ENCODE data around the gene MACF1. TPM values are rescaled to one million over a fixed set of nuclear protein-coding genes. Genes with fewer than 3 reads are reported as not detected.

MACF1 gene
- total RNA-seq, 1 experiment from 2014 or later: 103 TPM

GRCh38 chr1:39255222-39255621, 50.7 kb downstream of the MACF1 start:
- Histone ChIP-seq H3K9me2 (replicated peaks; ENCODE audit: low read length) (no peaks in the 10 kb centered on the region), H3K79me2 (ENCODE audit: low read length) (no peaks in the 10 kb centered on the region), H3K9ac (ENCODE audit: low read length) (no peak overlapping the region), H3K4me3 (ENCODE audit: low read length) (no peak overlapping the region), H4K20me1 (ENCODE audit: low read length) (no peaks in the 10 kb centered on the region), H3K36me3 (ENCODE audit: low read depth, low read length) (no peaks in the 10 kb centered on the region), H3K4me1 (ENCODE audit: insufficient read depth, low read length) (0 out of 2 replicates have a peak, but pooled peaks cover 3% of the 10 kb centered on the region), H2AFZ (ENCODE audit: low read length) (no peak overlapping the region), H3K27me3 (ENCODE audit: low read length) (no peaks in the 10 kb centered on the region), H3K27ac (ENCODE audit: low read length) (no peak overlapping the region), H3F3A (ENCODE audit: low read length, unreplicated experiment) (no peaks in the 10 kb centered on the region), H3K4me2 (ENCODE audit: low read length) (no peak overlapping the region), H3K9me3 (ENCODE audit: low read length) (no peaks in the 10 kb centered on the region)
- ChIA-PET CTCF (no interaction called here), POLR2A (ENCODE audit: unreplicated experiment) (no interaction called here)
- ATAC-seq (no peak), DNase-seq (no peak)
- intact Hi-C loops (cut with micrococcal nuclease): no loop called here
- BruUV-seq (replicated peaks): no TSS peak
- TF ChIP-seq CTCF (conservative IDR thresholded peaks at IDR 0.05; ENCODE audit: low read depth, low read length) (no peak), EZH2 (IDR thresholded peaks at IDR 0.05; ENCODE audit: low read length, unreplicated experiment) (no peak), EZH2phosphoT487 (IDR thresholded peaks at IDR 0.05; ENCODE audit: borderline replicate concordance, low read length) (no peak)

GRCh38 chr1:39258146-39258924, 53.8 kb downstream of the MACF1 start:
- ChIA-PET POLR2A (ENCODE audit: unreplicated experiment) (interaction anchor here (0.6 kb wide), 1 partner anchor 252 kb away, joined by 5 read pairs; no protein-coding TSS in a partner anchor), CTCF (interaction anchor here (0.6 to 2.2 kb wide), 7 partner anchors 48 to 485 kb away, joined by 3 to 50 read pairs (median 4); no protein-coding TSS in a partner anchor)
- H4K20me1 ChIP-seq (ENCODE audit: low read length): no peaks in the 10 kb centered on the region
- H3K9me2 ChIP-seq (replicated peaks; ENCODE audit: low read length): no peaks in the 10 kb centered on the region
- H3K79me2 ChIP-seq (ENCODE audit: low read length): no peaks in the 10 kb centered on the region
- no peaks in the 10 kb centered on the region for H3K4me1 ChIP-seq (ENCODE audit: insufficient read depth, low read length)
- peak; percentile 84 for ATAC-seq
- no peaks in the 10 kb centered on the region for H3F3A ChIP-seq (ENCODE audit: low read length, unreplicated experiment)
- H3K4me3 ChIP-seq (ENCODE audit: low read length): no peak overlapping the region
- TF ChIP-seq CTCF (conservative IDR thresholded peaks at IDR 0.05; ENCODE audit: low read depth, low read length) (peak; percentile 95), EZH2phosphoT487 (IDR thresholded peaks at IDR 0.05; ENCODE audit: borderline replicate concordance, low read length) (no peak), EZH2 (IDR thresholded peaks at IDR 0.05; ENCODE audit: low read length, unreplicated experiment) (no peak)
- DNase-seq: peak; percentile 84
- TSS peak; percentile 19 for BruUV-seq (replicated peaks)
- intact Hi-C loops (cut with micrococcal nuclease): loop anchor here (1.0 to 2.0 kb wide), 4 partner anchors 66 to 160 kb away; no protein-coding TSS in a partner anchor
- no peak overlapping the region for H3K9ac ChIP-seq (ENCODE audit: low read length)
- H3K4me2 ChIP-seq (ENCODE audit: low read length): no peak overlapping the region
- no peak overlapping the region for H3K27ac ChIP-seq (ENCODE audit: low read length)
- no peak overlapping the region for H2AFZ ChIP-seq (ENCODE audit: low read length)
- H3K9me3 ChIP-seq (ENCODE audit: low read length): no peaks in the 10 kb centered on the region
- H3K27me3 ChIP-seq (ENCODE audit: low read length): no peaks in the 10 kb centered on the region
- H3K36me3 ChIP-seq (ENCODE audit: low read depth, low read length): no peaks in the 10 kb centered on the region

GRCh38 chr1:39258925-39259244, 54.4 kb downstream of the MACF1 start:
- Histone ChIP-seq H3K9me3 (ENCODE audit: low read length) (no peaks in the 10 kb centered on the region), H3K36me3 (ENCODE audit: low read depth, low read length) (no peaks in the 10 kb centered on the region), H3K4me3 (ENCODE audit: low read length) (no peak overlapping the region), H4K20me1 (ENCODE audit: low read length) (no peaks in the 10 kb centered on the region), H3F3A (ENCODE audit: low read length, unreplicated experiment) (no peaks in the 10 kb centered on the region), H3K27ac (ENCODE audit: low read length) (no peak overlapping the region), H3K79me2 (ENCODE audit: low read length) (no peaks in the 10 kb centered on the region), H3K9ac (ENCODE audit: low read length) (no peak overlapping the region), H3K4me2 (ENCODE audit: low read length) (no peak overlapping the region), H3K9me2 (replicated peaks; ENCODE audit: low read length) (no peaks in the 10 kb centered on the region), H2AFZ (ENCODE audit: low read length) (no peak overlapping the region), H3K27me3 (ENCODE audit: low read length) (no peaks in the 10 kb centered on the region), H3K4me1 (ENCODE audit: insufficient read depth, low read length) (no peaks in the 10 kb centered on the region)
- no peak; the same call in 1 of the 2 replicates for ATAC-seq
- intact Hi-C loops (cut with micrococcal nuclease): loop anchor here (1.0 to 2.0 kb wide), 4 partner anchors 67 to 161 kb away; no protein-coding TSS in a partner anchor
- BruUV-seq (replicated peaks): no TSS peak
- CTCF ChIA-PET: interaction anchor here (1.0 to 2.2 kb wide), 4 partner anchors 54 to 160 kb away, joined by 4 to 50 read pairs (median 11); no protein-coding TSS in a partner anchor
- no peak for DNase-seq
- TF ChIP-seq CTCF (conservative IDR thresholded peaks at IDR 0.05; ENCODE audit: low read depth, low read length): no peak; the same call in 1 of the 2 replicates
- no peak for TF ChIP-seq EZH2 (IDR thresholded peaks at IDR 0.05; ENCODE audit: low read length, unreplicated experiment)
- no peak for TF ChIP-seq EZH2phosphoT487 (IDR thresholded peaks at IDR 0.05; ENCODE audit: borderline replicate concordance, low read length)
- POLR2A ChIA-PET (ENCODE audit: unreplicated experiment): interaction anchor here (0.6 kb wide), 1 partner anchor 253 kb away, joined by 5 read pairs; no protein-coding TSS in a partner anchor

Measured in PC-3 (cell line).